ENCODE results near the gene GALNT2.

The GALNT2 gene

GRCh38 chr1:230268371-230269170, 201.5 kb downstream of the GALNT2 start:
- Histone ChIP-seq H3K9ac (ENCODE audit: low read depth, low read length) (no peak overlapping the region), H3K36me3 (ENCODE audit: insufficient read depth, low read length) (peaks cover 8% of the 10 kb centered on the region), H3K9me3 (ENCODE audit: control insufficient read depth, insufficient read depth, low read length) (no peaks in the 10 kb centered on the region), H3K4me1 (ENCODE audit: insufficient read depth, low read length) (no peaks in the 10 kb centered on the region)

- H3K9me3 ChIP-seq (ENCODE audit: control insufficient read depth, insufficient read depth, low read length) = no peaks in the 10 kb centered on the region
- H3K4me1 ChIP-seq (ENCODE audit: insufficient read depth, low read length) = no peaks in the 10 kb centered on the region
- no peak overlapping the region for H3K9ac ChIP-seq (ENCODE audit: low read depth, low read length)
- H3K36me3 ChIP-seq (ENCODE audit: insufficient read depth, low read length) = peaks cover 3% of the 10 kb centered on the region
Measured at GRCh38 chr1:230270185-230270558, 203.1 kb downstream of the GALNT2 start.

GRCh38 chr1:230270559-230271281, 203.7 kb downstream of the GALNT2 start:
- Histone ChIP-seq H3K4me1 (ENCODE audit: insufficient read depth, low read length) (no peaks in the 10 kb centered on the region), H3K9me3 (ENCODE audit: control insufficient read depth, insufficient read depth, low read length) (no peaks in the 10 kb centered on the region), H3K9ac (ENCODE audit: low read depth, low read length) (no peak overlapping the region), H3K36me3 (ENCODE audit: insufficient read depth, low read length) (peaks cover 3% of the 10 kb centered on the region; the same call in 1 of the 2 replicates)

- Histone ChIP-seq H3K9ac (ENCODE audit: low read depth, low read length) (no peak overlapping the region), H3K4me1 (ENCODE audit: insufficient read depth, low read length) (0 out of 2 replicates have a peak, but pooled peaks cover under 1% of the 10 kb centered on the region), H3K36me3 (ENCODE audit: insufficient read depth, low read length) (peaks cover 3% of the 10 kb centered on the region; the same call in 1 of the 2 replicates)
Measured at GRCh38 chr1:230271300-230272035, 204.4 kb downstream of the GALNT2 start.

GRCh38 chr1:230272557-230272956, 205.5 kb downstream of the GALNT2 start:
- Histone ChIP-seq H3K9ac (ENCODE audit: low read depth, low read length) (no peak overlapping the region), H3K36me3 (ENCODE audit: insufficient read depth, low read length) (peaks cover 3% of the 10 kb centered on the region; the same call in 1 of the 2 replicates)

More at GRCh38 chr1:230271300-230272035, 204.4 kb downstream of the GALNT2 start:
- no peaks in the 10 kb centered on the region for H3K9me3 ChIP-seq (ENCODE audit: control insufficient read depth, insufficient read depth, low read length)

GRCh38 chr1:230273141-230273710, 206.2 kb downstream of the GALNT2 start:
- peaks cover 3% of the 10 kb centered on the region; the same call in 1 of the 2 replicates for H3K36me3 ChIP-seq (ENCODE audit: insufficient read depth, low read length)
- H3K9ac ChIP-seq (ENCODE audit: low read depth, low read length) = no peak overlapping the region
- H3K4me1 ChIP-seq (ENCODE audit: insufficient read depth, low read length) = peaks cover 12% of the 10 kb centered on the region; the same call in 1 of the 2 replicates

More at GRCh38 chr1:230272557-230272956, 205.5 kb downstream of the GALNT2 start:
- Histone ChIP-seq H3K4me1 (ENCODE audit: insufficient read depth, low read length) (peaks cover 9% of the 10 kb centered on the region; the same call in 1 of the 2 replicates), H3K9me3 (ENCODE audit: control insufficient read depth, insufficient read depth, low read length) (no peaks in the 10 kb centered on the region)

DNA sequence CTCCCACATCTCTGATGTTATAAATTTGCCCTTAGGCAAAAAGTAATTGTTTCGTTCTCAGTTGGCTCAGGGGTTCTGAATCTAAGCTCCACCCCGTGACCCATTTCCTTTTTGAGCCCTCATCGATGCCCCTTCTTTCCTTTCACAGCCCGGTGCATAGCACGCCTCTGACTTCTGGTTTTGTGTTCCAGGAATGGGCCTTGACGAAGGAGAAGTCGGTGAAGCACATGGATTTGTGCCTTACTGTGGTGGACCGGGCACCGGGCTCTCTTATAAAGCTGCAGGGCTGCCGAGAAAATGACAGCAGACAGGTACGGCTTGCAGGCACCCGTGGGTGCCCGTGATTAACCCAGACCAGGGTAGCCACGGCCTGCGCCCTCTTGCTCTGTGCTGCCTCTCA, 207.2 kb downstream of the GALNT2 start:
- H3K36me3 ChIP-seq (ENCODE audit: insufficient read depth, low read length) = peaks cover 8% of the 10 kb centered on the region
- H3K9me3 ChIP-seq (ENCODE audit: control insufficient read depth, insufficient read depth, low read length) = no peaks in the 10 kb centered on the region
- no peak overlapping the region for H3K9ac ChIP-seq (ENCODE audit: low read depth, low read length)
- H3K4me1 ChIP-seq (ENCODE audit: insufficient read depth, low read length) = peaks cover 12% of the 10 kb centered on the region; the same call in 1 of the 2 replicates

More at GRCh38 chr1:230273141-230273710, 206.2 kb downstream of the GALNT2 start:
- H3K9me3 ChIP-seq (ENCODE audit: control insufficient read depth, insufficient read depth, low read length) = no peaks in the 10 kb centered on the region

- H3K9ac ChIP-seq (ENCODE audit: low read depth, low read length) = no peak overlapping the region
- no peaks in the 10 kb centered on the region for H3K9me3 ChIP-seq (ENCODE audit: control insufficient read depth, insufficient read depth, low read length)
- peaks cover 12% of the 10 kb centered on the region; the same call in 1 of the 2 replicates for H3K4me1 ChIP-seq (ENCODE audit: insufficient read depth, low read length)
- H3K36me3 ChIP-seq (ENCODE audit: insufficient read depth, low read length) = peaks cover 7% of the 10 kb centered on the region
Measured at GRCh38 chr1:230276401-230276800, 209.4 kb downstream of the GALNT2 start.

DNA sequence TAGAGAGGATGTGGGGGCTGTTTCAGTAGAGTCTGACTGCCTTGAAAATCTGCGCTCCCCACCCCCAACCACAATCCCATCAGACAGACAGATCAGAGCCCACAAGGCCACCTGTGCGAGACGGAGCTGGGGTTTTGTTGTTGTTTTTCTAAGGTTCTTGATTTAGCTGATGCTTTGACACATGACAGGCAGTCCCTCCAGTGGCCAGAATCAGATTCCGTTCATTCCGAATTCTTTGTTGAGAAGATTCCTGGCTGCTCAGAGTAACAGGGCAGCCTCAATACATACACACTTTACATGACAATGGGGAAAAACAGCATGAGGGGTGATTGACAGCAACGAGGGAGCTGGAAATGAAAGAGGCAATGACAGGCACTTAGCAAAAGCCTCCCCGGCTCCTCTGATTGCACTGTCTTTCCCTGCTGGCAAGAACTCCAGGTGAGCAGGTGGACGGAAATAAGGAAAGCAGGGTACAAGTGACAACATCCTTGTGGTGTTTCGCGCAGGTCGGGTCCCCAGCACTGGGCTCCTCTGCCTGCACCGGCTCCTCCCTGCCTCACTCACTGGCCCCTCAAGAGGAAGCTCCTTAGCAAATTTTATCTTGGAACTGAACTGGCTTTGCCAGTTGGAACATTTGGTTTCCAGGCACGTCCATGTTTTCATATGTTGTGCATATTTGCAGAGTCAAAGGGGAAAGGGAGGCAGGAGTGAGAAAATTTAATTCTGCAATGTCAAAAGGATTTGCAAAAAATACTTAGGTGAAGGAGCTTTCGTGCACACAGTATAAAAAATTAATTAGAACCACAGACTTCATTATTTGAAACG, 210.4 kb downstream of the GALNT2 start:
- Histone ChIP-seq H3K9ac (ENCODE audit: low read depth, low read length) (no peak overlapping the region), H3K36me3 (ENCODE audit: insufficient read depth, low read length) (peaks cover 5% of the 10 kb centered on the region; the same call in 1 of the 2 replicates), H3K9me3 (ENCODE audit: control insufficient read depth, insufficient read depth, low read length) (no peaks in the 10 kb centered on the region), H3K4me1 (ENCODE audit: insufficient read depth, low read length) (peaks cover 12% of the 10 kb centered on the region; the same call in 1 of the 2 replicates)

- peaks cover 12% of the 10 kb centered on the region; the same call in 1 of the 2 replicates for H3K4me1 ChIP-seq (ENCODE audit: insufficient read depth, low read length)
- H3K36me3 ChIP-seq (ENCODE audit: insufficient read depth, low read length) = peaks cover 5% of the 10 kb centered on the region; the same call in 1 of the 2 replicates
- no peak overlapping the region for H3K9ac ChIP-seq (ENCODE audit: low read depth, low read length)
- H3K9me3 ChIP-seq (ENCODE audit: control insufficient read depth, insufficient read depth, low read length) = no peaks in the 10 kb centered on the region
Measured at GRCh38 chr1:230278376-230278775, 211.3 kb downstream of the GALNT2 start.

DNA sequence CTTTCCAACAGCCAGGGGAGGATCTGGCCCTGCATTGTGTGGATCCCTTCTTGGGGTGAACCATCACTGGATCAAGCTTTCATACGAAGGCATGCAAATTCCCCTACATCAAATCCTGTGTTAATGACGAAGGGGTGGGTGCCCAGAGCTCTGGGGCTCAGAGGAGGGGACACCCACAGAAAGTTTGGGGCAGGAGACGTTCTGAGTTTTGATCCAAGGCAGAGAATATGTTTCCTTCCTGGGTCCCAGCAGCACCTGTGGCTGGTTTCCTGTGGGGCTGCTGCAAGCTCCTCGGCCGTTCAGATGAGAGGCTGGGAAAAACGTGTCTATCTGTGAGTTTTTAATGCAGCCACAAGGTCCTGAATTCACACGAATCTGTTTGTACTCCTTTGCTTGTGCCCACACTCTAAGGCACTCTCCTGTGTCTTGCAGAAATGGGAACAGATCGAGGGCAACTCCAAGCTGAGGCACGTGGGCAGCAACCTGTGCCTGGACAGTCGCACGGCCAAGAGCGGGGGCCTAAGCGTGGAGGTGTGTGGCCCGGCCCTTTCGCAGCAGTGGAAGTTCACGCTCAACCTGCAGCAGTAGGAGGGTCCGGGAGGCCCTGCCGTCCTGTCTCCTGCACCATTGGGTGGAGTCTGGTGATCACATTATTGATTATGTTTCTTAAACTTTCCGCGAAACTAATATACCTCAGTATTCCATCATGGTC, 212.0 kb downstream of the GALNT2 start:
- H3K9me3 ChIP-seq (ENCODE audit: control insufficient read depth, insufficient read depth, low read length) = no peaks in the 10 kb centered on the region
- H3K9ac ChIP-seq (ENCODE audit: low read depth, low read length) = no peak overlapping the region
- peaks cover 12% of the 10 kb centered on the region; the same call in 1 of the 2 replicates for H3K4me1 ChIP-seq (ENCODE audit: insufficient read depth, low read length)
- peaks cover 5% of the 10 kb centered on the region; the same call in 1 of the 2 replicates for H3K36me3 ChIP-seq (ENCODE audit: insufficient read depth, low read length)

GRCh38 chr1:230279583-230279945, 212.5 kb downstream of the GALNT2 start:
- Histone ChIP-seq H3K9me3 (ENCODE audit: control insufficient read depth, insufficient read depth, low read length) (no peaks in the 10 kb centered on the region), H3K4me1 (ENCODE audit: insufficient read depth, low read length) (peaks cover 12% of the 10 kb centered on the region; the same call in 1 of the 2 replicates), H3K36me3 (ENCODE audit: insufficient read depth, low read length) (peaks cover 5% of the 10 kb centered on the region; the same call in 1 of the 2 replicates), H3K9ac (ENCODE audit: low read depth, low read length) (no peak overlapping the region)
